NCI-H2107 (cell line): ENCODE measurements around the gene SYT7.
"Not testable (repeated sequence)": the region's sequence is repeated elsewhere in the genome, so short reads cannot be mapped to it uniquely, and the experiment has no call there.

Experiments used
- DNase-seq: peaks from one replicate; lab custom pipeline; 2025; lab: John Stamatoyannopoulos, UW

Gene SYT7

DNA sequence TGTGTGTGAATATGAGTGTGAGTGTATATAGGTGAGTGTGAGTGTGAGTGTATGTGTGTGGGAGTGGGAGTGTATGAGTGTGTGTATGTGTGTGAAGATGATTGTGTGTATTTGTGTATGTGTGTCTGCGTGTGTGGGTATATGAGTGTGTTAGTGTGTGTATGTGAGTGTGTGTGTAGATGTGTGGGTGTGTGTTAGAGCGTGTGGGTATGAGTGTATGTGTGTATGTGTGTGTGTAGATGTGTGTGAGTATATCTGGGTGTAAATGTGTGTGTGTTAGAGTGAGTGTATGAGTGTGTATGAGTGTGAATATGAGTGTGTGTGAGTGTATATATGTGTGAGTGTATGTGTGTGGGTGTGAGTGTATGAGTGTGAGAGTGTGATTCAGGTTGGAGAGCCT lies 83.4 kb downstream of the SYT7 start:
- no peak for DNase-seq

- no peak for DNase-seq
Observed at GRCh38 chr11:61496602-61497400, 84.1 kb downstream of the SYT7 start.

DNA sequence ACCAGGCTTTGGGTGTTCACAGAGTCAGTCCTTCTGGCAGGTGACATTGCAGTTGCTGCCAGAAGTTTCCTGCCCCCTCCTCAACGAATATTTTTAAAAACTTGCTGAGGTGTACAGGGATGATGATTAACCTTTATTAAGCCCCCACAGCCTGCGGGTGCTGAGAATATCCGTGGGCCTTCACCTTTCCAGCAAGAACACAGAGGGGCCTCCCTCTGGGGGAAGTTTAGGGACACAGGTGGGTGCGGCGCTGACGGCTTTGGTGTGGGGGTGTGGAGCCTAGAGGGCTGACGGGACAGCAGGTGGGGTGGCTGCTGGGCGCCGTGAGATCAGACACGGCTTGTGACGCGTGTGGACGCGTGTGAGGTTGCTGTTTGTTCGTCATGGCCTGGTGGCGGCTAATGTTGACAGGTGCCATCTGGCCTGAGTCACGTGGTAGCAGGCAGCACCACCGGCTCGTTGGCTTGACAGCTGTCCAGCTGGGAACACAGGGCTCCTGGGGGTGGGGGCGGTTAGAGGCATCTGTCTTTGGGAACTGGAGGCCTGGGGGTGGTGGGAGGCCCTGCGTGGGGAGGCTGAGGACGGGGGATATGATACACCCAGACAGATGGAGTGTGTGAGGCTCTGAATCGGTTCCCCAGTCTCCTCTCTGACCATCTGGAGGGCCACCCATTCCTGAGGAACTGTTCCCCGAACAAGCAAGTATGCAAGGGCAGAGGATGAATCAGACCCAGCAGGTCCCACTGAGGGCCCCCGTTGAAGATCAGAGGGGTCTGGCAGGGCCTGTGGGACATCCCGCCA lies 84.9 kb downstream of the SYT7 start:
- DNase-seq: no peak

- DNase-seq: no peak
Observed at GRCh38 chr11:61494381-61494961, 86.4 kb downstream of the SYT7 start.

DNA sequence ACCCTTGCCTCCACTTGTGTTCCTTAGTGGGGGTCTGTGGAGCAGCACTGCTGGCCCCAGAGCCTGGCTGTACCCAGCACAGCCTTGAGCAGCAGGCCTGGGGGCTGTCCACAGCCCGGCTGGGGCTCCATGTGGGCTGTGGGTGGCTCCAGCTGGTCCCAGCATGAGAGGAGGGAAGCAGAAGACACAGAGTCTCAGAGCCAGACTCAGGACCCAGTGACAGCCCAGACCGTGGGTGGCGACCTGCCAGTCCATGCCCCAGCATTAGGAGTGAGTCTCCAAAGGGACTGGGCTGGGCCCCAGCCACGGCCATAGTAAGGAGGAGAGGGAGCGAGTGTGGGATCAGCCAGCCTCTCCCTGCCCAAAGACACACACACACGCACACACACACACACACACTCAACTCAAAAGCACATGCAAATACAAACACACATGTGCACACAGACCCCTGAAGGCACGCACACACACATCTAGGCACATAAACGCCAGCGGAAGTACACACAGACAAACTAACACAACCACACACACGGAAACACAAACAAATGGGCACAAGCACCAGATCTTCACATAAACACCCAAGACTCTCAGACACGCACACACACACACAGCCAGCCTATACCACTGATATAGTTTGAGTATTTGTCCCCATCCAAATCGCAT lies 89.0 kb downstream of the SYT7 start:
- no peak for DNase-seq

DNA sequence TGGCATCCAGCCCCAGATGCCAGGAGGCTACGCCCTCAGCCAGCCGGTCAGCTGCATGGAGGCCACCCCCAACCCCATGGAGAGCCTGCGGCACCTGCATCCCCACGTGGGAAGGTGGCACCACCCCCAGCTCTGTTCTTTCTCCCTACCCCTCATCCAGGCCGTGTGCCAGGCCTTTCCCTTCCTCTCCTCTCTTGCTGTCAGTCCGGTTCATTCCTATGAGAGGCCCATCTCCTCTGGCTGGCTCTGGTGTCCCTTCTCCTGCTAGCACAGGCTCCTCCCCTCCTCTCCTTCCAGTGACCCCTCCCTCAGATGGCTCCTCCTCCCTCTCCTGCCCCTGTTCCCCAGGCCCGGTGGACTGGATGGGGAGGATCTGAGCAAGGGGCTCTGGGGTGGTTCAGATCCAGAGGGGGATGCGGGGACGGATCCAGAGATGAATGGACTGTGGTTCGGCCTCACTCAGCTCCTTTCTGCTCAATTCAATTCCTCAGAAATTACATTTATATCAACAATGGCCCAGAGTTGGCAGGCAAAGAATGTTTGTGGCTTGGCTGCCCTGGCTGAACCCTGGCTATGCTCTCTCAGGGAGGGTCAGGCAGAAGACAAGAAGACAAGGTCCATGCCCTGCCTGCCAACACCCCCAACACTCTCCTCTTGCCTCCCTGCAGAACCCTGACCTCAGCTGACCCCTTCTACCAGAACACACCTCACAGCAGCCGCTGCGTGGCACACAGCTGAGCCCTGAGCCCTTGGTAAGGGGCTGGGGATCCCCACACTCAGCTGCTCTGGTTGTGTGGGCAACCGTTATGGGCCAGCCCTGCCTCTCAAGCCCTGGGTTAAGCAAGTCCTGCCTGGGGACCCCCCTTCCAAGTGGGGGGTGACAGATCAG lies 90.8 kb downstream of the SYT7 start:
- DNase-seq: no peak

DNA sequence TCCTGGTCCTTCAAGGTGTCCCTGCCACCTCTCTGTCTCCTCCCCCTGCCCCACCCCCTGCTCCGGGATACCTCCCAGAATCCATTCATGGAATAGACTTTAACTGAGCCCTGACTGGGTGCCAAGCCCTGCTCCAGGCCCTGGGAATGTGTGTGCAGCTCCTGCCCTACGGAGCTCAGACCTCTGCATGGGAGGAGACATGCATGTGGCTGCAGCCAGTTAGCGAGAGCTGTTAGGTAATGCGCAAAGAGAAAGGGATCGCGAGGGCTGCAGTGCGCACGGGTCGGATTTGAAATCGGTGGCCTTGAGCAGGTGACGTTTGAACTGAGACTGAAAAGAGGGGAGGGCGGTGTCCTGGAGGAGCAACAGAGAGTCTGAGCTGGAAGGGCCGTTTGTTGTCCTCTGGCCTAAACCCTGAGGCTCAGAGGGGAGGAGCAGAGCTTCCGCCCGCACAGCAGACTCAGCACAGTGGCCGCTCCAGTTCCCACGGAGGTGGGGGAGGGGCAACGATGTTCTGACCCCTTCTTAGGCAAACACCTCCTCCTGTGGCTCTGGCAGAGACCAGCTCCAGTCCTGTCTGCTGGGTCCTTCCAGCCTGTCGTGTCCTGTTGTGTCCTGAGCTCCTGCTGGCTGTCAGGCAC lies 92.1 kb downstream of the SYT7 start:
- DNase-seq: no peak

DNA sequence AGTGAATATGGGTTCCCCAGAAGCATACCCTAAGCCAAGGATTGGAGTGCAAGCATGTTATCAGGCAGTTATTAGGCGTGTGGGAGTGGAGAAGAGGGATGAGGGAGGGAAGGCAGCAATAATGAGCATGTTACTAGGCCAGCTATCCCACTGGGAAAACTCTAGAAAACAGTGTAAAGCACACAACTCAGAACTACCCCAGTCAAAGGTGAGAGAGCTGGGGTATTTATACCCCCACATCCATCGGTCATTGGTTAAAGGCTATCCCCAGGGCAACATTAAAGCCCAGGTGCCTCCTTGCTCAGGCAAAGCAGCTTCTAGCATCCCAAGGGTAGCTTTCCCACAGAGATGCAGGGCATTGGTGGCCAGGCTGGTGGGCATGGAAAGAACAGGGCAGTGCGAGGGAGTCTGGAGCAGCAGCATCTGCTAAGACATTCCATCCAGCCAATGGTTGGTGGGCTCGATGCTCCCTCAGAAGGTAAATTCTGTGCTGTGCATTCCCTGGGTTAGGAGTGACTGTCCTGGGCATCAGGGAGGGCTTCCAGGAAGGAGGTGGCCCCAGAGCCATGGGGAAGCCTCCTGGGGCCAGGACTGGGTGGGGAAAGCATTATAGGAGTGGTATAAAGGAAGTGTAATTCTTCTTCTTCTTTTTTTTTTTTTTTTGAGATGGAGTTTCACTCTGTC lies 93.4 kb downstream of the SYT7 start:
- DNase-seq: no peak

DNA sequence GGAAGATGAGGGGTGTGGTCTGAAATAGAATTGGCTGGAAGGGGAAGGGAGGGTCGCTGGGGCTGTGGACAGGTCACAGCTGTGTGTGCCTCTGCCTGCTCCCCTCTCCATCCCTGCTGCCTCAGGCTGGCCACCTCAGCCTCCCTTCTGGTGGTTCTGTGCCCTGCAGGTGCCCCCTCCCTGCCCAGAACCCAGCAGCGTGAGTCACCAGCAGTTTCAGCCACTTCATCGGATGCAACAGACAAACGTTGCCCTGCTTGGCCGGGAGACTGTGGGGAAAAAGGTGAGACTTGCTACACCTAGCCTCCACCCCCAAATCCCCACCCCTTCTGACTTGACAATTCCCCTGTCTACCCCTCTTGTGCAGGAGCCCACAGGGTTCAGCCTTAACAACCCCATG lies 94.1 kb downstream of the SYT7 start:
- no peak for DNase-seq

DNA sequence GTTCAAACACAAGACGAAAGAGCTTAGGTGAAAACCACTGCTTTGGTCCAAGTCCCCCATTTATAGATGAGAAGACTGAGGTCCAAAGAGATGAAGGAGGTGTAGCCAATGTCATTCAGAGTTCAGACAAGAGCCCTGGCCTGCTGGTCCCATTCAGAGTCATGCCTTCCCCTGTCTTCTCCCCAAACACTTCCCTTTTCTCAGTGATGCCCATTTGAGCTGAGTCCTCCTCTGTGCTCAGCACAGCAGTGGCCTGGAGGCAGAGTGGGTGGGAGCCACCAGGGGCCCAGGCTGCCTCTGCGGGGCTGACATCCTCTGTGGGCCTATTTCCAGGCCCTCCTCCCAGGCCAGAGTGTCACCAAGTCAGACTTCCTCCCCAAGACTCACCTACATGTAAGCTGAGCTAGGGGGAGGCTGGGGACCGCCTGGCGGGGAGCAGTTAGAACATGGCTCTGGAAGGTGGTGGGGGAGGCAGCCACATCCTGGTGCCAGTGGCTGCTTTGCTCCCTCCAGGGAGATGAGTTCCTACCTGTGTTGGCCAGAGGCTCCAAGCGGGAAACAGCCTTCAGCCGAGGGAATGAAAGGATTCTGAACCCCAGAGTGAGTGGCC lies 94.8 kb downstream of the SYT7 start:
- no peak for DNase-seq

GRCh38 chr11:61485080-61485479 lies 95.8 kb downstream of the SYT7 start:
- no peak for DNase-seq

- no peak for DNase-seq
Observed at GRCh38 chr11:61484541-61484940, 96.3 kb downstream of the SYT7 start.

DNA sequence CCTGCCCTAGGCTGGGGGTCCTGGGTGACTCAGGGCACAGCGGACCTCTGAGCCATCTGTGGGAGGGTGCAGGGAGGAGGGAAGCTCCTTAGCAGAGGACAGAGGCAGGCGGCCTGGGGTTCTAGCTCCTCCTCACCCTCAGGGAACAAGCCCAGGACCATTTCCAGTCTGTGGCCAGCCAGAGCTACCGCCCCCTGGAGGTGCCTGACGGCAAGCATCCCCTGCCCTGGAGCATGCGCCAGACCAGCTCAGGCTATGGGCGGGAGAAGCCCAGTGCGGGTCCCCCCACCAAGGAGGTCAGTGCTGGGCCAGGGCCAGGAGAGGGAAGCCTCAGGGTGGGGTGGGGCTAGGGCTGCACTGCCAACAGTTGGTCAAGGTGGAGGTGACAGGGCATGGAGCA lies 98.4 kb downstream of the SYT7 start:
- no peak for DNase-seq

DNA sequence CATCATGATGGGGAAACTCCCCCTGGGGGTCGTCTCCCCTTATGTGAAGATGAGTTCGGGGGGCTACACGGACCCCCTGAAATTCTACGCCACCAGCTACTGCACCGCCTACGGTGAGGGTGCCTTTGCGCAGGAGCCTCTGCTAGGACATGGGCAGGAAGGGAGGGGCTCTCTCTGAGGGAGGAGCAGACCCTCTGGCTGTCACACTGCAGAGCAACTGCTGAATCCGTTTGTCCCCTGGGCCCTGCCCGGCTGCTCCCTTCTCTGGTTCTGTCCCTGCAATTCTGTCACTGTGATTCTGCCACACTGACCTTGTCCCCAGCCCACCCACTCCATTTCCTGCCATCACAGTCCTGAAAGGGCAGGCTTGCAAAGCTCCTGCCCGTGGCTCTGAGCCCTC lies 99.1 kb downstream of the SYT7 start:
- DNase-seq: no peak

GRCh38 chr11:61480994-61481335 lies 99.9 kb downstream of the SYT7 start:
- DNase-seq: peak; percentile 61

DNA sequence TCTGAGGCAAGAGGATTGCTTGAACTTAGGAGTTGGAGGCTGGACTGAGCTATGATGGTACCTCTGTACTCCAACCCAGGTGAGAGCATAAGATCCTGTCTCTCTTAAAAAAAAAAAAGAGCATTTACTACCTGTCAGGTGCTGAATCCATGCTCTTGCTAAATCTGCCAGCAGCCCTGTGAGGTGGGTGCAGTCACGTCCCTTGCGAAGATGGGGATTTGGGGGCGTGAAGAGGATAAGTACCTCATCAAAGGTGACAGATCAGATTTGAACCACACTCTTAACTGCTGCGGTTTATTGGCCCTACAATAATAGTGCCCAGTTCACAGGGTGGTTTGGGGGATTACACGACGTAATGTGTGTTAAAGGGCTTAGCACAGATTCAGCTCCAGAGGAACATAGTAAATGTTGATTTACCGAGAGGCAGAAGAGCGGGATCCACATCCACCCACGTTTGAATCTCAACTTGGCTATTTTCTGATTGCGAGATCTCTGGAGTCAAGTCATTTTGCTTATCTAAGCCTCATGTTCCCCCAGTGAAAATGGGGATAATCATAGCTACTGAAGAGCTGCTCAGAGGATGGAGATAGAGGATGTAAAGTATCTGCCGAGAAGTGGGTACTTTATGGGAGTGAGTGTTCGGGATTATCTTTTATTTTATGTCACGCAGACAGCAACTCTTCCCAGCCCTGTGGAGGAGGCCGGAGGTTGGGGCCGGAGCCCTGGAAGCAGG lies 100.4 kb downstream of the SYT7 start:
- no peak for DNase-seq

- DNase-seq: not testable (repeated sequence)
Observed at GRCh38 chr11:61479360-61480058, 101.4 kb downstream of the SYT7 start.

DNA sequence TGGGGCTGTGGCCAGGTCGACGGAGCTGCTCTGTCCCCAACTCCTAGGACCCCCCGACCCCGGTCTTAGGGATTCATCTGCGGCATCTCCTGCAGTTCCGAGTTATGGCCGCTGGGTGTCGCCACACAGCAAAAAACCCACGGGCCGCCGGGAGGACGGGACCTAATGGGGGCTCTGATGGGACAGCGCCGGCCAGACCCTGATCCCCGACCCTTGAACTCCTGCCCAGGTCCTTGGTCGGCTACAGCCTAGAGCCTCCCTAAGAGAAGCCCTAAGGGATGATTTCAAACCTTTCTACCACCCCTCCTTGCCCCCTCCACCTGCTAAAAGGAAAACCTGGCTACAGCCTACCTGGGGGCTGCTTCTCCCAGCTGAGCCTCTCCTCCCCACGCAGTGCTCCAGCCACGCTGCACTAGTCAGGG lies 103.1 kb downstream of the SYT7 start:
- DNase-seq: no peak

- DNase-seq: no peak
Observed at GRCh38 chr11:61477126-61477525, 103.8 kb downstream of the SYT7 start.
